Colonic mucosa (tissue), 4 donors: ENCODE results near the gene TRPC6. TPM values are rescaled to one million over a fixed set of nuclear protein-coding genes. Genes with fewer than 3 reads are reported as not detected.

Experiments used
- DNase-seq: peaks from one replicate; pipeline ENCODE4 v3.0.0-alpha.2; 2020
- H3K27ac ChIP-seq: fragments of 200-600 bp; one replicate; pipeline ENCODE4 v1.8.0; 2021
- H3K27me3 ChIP-seq: fragments of 200-600 bp; one replicate; pipeline ENCODE4 v1.8.0; 2021
- H3K36me3 ChIP-seq: fragments of 200-600 bp; one replicate; pipeline ENCODE4 v1.8.0; 2021
- H3K4me1 ChIP-seq: fragments of 200-600 bp; one replicate; pipeline ENCODE4 v1.8.0; 2021; ENCODE audit warnings: mild to moderate bottlenecking
- H3K4me3 ChIP-seq: fragments of 200-600 bp; one replicate; pipeline ENCODE4 v1.8.0; 2021
- H3K9ac ChIP-seq, 2 donors: one replicate each; pipeline ENCODE4 v1.7.0; 2013; ENCODE audit warnings: control low read depth in 2 of 2, low read depth in 2 of 2, low read length in 2 of 2
- H3K9me3 ChIP-seq: fragments of 200-600 bp; one replicate; pipeline ENCODE4 v1.8.0; 2021
- intact Hi-C: fragments of 100-400 bp; cut with DNase I; formaldehyde crosslinking; loops from one replicate; pipeline ENCODE4 v1.14.1; 2022
- total RNA-seq, 2 donors: library from RNA; stranded (reverse); fragmentation: NEBNext Ultra II Directional in 1 of 2; extraction: Animal tissue kit (Norgen Biotek cat#: 25700) in 1 of 2; gene quantifications; one replicate each; pipeline ENCODE4 v1.2.1, GENCODE V29; 2021
- TF ChIP-seq, protein P1 (sequence below): fragments of 200-600 bp; IDR thresholded peaks from one replicate; pipeline ENCODE4 v1.8.0; 2022; ENCODE audit warnings: antibody characterized with exemption, mild to moderate bottlenecking
- donor health status: healthy.
- donor health status: DM: no; HTN: no; CAD: no.
- donor health status: DM: no; HTN: no; CAD: no.

Gene TRPC6
- total RNA-seq, 2 donors from 2014 or later, result 0.37 to 0.96 TPM

DNA sequence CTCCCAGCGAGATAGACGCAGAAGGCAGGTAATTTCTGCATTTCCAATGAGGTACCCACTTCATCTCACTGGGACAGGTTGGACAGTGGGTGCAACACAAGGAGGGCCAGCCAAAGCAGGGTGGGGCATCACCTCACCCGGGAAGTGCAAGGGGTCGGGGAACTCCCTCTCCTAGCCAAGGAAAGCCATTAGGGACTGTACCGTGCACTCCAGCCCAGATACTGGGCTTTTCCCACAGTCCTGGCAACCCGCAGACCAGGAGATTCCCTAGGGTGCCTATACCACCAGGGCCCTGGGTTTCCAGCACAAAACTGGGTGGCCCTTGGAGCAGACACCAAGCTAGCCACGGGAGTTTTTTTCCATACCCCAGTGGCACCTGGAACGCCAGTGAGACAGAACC, 17.2 kb downstream of the TRPC6 start:
- no peak for DNase-seq

DNA sequence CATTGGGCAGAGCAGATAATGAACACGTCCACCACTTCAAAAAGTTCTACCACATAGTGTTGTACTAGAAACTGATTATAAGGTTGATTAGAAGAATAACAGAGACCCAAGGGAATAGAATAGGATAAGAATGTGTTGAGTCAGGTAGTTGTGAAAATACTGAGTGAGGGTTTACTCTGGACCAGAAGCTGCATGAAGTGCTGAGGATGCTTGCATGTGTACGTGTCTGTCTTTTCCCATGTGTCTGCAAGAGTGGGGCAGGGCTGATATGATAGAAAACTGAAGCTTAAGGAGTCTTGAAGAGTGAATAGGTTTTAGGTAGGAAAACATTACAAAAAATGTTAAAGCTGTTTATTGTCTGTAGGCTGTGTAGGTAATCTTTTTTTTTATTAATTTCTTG, 20.6 kb downstream of the TRPC6 start:
- Histone ChIP-seq H3K9me3 (no peaks in the 10 kb centered on the region), H3K27me3 (no peaks in the 10 kb centered on the region), H3K27ac (no peak overlapping the region), H3K4me3 (no peak overlapping the region), H3K4me1 (no peaks in the 10 kb centered on the region), H3K36me3 (no peaks in the 10 kb centered on the region), H3K9ac (no peak overlapping the region)
- TF ChIP-seq, protein P1, sequence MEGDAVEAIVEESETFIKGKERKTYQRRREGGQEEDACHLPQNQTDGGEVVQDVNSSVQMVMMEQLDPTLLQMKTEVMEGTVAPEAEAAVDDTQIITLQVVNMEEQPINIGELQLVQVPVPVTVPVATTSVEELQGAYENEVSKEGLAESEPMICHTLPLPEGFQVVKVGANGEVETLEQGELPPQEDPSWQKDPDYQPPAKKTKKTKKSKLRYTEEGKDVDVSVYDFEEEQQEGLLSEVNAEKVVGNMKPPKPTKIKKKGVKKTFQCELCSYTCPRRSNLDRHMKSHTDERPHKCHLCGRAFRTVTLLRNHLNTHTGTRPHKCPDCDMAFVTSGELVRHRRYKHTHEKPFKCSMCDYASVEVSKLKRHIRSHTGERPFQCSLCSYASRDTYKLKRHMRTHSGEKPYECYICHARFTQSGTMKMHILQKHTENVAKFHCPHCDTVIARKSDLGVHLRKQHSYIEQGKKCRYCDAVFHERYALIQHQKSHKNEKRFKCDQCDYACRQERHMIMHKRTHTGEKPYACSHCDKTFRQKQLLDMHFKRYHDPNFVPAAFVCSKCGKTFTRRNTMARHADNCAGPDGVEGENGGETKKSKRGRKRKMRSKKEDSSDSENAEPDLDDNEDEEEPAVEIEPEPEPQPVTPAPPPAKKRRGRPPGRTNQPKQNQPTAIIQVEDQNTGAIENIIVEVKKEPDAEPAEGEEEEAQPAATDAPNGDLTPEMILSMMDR, result no peak
- intact Hi-C loops, result no loop called here
- no peak for DNase-seq

More for the DNA sequence above, 17.2 kb downstream of the TRPC6 start:
- Histone ChIP-seq H3K4me1 (no peaks in the 10 kb centered on the region), H3K27ac (no peak overlapping the region), H3K27me3 (no peaks in the 10 kb centered on the region), H3K4me3 (no peak overlapping the region), H3K9me3 (no peaks in the 10 kb centered on the region), H3K9ac (no peak overlapping the region), H3K36me3 (no peaks in the 10 kb centered on the region)
- TF ChIP-seq, protein P1, result no peak
- intact Hi-C loops, result no loop called here

DNA sequence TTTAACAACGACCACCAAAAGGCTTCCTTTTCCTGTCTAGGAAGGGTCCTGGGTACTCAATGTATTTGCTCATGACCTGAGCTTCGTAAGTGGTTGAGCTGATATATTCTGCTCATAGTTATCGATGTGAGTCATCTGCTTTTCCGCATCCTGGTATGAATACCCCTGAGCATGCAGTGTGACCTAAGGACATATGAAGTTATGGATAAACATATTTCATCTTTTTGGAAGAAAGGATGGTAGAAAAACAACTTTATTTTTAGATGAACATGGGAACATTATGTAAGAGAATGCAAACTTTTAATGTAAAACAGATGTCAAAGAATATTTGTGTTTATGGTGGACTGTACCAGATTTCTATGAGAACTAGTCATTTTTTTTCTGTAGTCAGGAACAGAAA, 28.4 kb downstream of the TRPC6 start:
- H3K9ac ChIP-seq, result no peak overlapping the region
- no peak overlapping the region for H3K4me3 ChIP-seq
- no peak for DNase-seq
- TF ChIP-seq, protein P1, result no peak
- intact Hi-C loops, result no loop called here
- no peaks in the 10 kb centered on the region for H3K4me1 ChIP-seq
- H3K36me3 ChIP-seq, result no peaks in the 10 kb centered on the region
- H3K9me3 ChIP-seq, result no peaks in the 10 kb centered on the region
- no peaks in the 10 kb centered on the region for H3K27me3 ChIP-seq
- H3K27ac ChIP-seq, result no peak overlapping the region

DNA sequence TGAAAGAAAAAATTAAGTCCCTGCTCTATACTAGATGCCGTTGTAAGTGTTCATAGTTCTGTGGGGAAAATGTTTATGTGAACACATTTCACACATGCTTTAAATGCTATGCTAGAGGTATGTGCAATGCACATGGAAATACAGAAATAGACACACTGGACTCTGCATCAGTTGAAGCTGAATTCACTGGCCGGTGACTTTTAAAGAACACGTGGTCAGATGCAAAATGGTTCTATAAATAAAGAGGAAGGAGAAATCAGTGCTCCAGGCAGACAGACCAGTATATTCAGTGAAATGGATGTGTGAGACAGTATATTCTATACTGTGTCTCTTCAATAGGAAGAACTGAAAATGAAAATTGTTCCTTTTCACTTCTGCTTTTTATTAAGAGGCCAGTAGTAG, 29.9 kb downstream of the TRPC6 start:
- Histone ChIP-seq H3K4me3 (no peak overlapping the region), H3K27ac (no peak overlapping the region), H3K36me3 (no peaks in the 10 kb centered on the region), H3K4me1 (no peaks in the 10 kb centered on the region), H3K27me3 (no peaks in the 10 kb centered on the region), H3K9me3 (no peaks in the 10 kb centered on the region), H3K9ac (no peak overlapping the region)
- DNase-seq, result no peak
- TF ChIP-seq, protein P1, result no peak
- intact Hi-C loops, result no loop called here

DNA sequence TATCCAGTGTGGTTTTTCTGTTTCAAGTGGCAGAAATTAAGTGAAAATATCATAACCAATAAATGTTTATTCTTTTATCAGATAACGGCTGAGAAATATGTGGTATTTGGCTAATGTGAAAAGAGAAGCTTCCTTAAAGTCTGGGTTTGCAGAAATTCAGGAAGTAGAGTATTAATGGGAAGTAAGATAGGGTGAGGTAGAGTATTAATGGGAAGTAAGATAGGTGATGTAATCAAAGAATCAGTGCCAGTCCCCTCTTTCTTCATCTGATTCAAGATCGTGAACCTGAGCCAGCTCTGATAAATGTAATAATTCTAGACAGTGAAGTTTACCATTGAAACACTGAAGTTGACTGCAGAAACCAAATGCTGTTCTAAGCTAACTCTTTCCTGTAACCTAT, 30.9 kb downstream of the TRPC6 start:
- intact Hi-C loops, result no loop called here
- no peaks in the 10 kb centered on the region for H3K4me1 ChIP-seq
- H3K4me3 ChIP-seq, result no peak overlapping the region
- no peaks in the 10 kb centered on the region for H3K36me3 ChIP-seq
- TF ChIP-seq, protein P1, result no peak
- H3K9me3 ChIP-seq, result no peaks in the 10 kb centered on the region
- H3K27ac ChIP-seq, result no peak overlapping the region
- H3K9ac ChIP-seq, result no peak overlapping the region
- no peak for DNase-seq
- no peaks in the 10 kb centered on the region for H3K27me3 ChIP-seq

DNA sequence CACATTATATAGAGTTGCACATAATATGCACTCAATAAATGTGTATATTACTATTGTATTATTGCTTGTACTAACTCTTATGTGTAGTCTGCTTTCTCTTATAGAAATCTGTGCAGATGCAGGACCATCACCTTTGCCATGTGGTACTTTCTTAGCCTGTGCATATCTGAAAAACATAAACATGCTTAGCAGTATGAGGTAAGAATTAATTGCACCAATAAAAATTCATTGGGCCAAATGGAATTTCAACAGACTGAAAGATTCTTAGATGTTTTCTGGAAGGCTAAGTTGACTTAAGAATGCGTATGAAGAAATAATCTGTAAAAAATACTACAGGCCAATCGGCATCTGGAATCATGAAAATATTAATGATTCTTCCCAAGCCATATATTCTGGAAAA, 55.3 kb downstream of the TRPC6 start:
- H3K27ac ChIP-seq, result no peak overlapping the region
- intact Hi-C loops, result no loop called here
- no peak overlapping the region for H3K4me3 ChIP-seq
- H3K9ac ChIP-seq, result no peak overlapping the region
- TF ChIP-seq, protein P1, result no peak
- H3K4me1 ChIP-seq, result no peaks in the 10 kb centered on the region
- no peaks in the 10 kb centered on the region for H3K27me3 ChIP-seq
- H3K9me3 ChIP-seq, result no peaks in the 10 kb centered on the region
- DNase-seq, result no peak
- H3K36me3 ChIP-seq, result no peaks in the 10 kb centered on the region
